ENCODE measurements around the gene CA4. TPM values are rescaled to one million over a fixed set of nuclear protein-coding genes. Genes with fewer than 3 reads are reported as not detected.

CA4 gene
- total and polyA plus RNA-seq, 2 of the 8 experiments (the other 6 are each of a cell fraction or from before 2014, with no cell fraction given): 3.6 to 4.2 TPM

GRCh38 chr17:60130466-60130865, 19.3 kb upstream of the CA4 start:
- no peak overlapping the region for H3K27ac ChIP-seq (ENCODE audit: low read depth, low read length)
- 88% methylated on average over 3 of the region's 3 CpGs; no CpG with 5 or more reads in 1 of the 2 experiments for WGBS, 2 experiments (ENCODE audit: extremely low coverage in 1 of 2, insufficient coverage in 1 of 2, insufficient read length in 1 of 2, insufficient replicate concordance in 2 of 2, low coverage in 1 of 2, low lambda C conversion rate in 2 of 2, missing lambda C conversion rate in 1 of 2)
- TF ChIP-seq USF2 (IDR thresholded peaks at IDR 0.05; ENCODE audit: low read length) (no peak), NRF1 (IDR thresholded peaks at IDR 0.05; ENCODE audit: low read depth, low read length) (no peak), MAX (IDR thresholded peaks at IDR 0.05) (no peak), SIX5 (IDR thresholded peaks at IDR 0.05; ENCODE audit: low read depth, low read length) (no peak), RNF2 (IDR thresholded peaks at IDR 0.05; ENCODE audit: borderline replicate concordance, low read depth, low read length, missing control alignments, poor library complexity, severe bottlenecking) (no peak), SIN3A (conservative IDR thresholded peaks at IDR 0.05 in 1 of 2, IDR thresholded peaks at IDR 0.05 in 1 of 2; ENCODE audit: low read depth in 1 of 2, low read length in 2 of 2) (no peak), GABPA (IDR thresholded peaks at IDR 0.05; ENCODE audit: borderline replicate concordance, insufficient read depth, low read length) (no peak), EGR1 (IDR thresholded peaks at IDR 0.05; ENCODE audit: borderline replicate concordance, low read depth, low read length) (no peak), YY1 (IDR thresholded peaks at IDR 0.05; ENCODE audit: low read depth, low read length) (no peak), KDM4A (IDR thresholded peaks at IDR 0.05; ENCODE audit: low read depth, low read length, severe bottlenecking) (no peak), ASH2L (IDR thresholded peaks at IDR 0.05; ENCODE audit: low read length) (no peak), TAF7 (optimal IDR thresholded peaks at IDR 0.05; ENCODE audit: borderline replicate concordance, low read depth, low read length) (no peak)

More at GRCh38 chr17:60130466-60130865, 19.3 kb upstream of the CA4 start:
- Histone ChIP-seq H2AFZ (ENCODE audit: low read length) (no peak overlapping the region), H3K18ac (ENCODE audit: extremely low read depth, low read length) (no peak overlapping the region), H3K4me1 (replicated peaks in 1 of 4; ENCODE audit: control insufficient read depth in 3 of 4, insufficient read depth in 4 of 4, low read length in 3 of 4) (peaks cover 0 to 6% (median 0%) of the 10 kb centered on the region in 4 experiments; a peak in 4 of 7 replicates), H2BK15ac (ENCODE audit: low read length) (no peak overlapping the region), H3K9me3 (ENCODE audit: insufficient read depth in 2 of 2, low read depth in 1 of 2, low read length in 1 of 2) (no peaks in the 10 kb centered on the region), H2AK5ac (ENCODE audit: low read depth, low read length) (no peak overlapping the region), H2BK12ac (ENCODE audit: low read depth, low read length) (no peak overlapping the region), H3K23me2 (ENCODE audit: low read depth, low read length) (peaks cover 8% of the 10 kb centered on the region; the same call in 1 of the 2 replicates), H3K79me2 (ENCODE audit: control insufficient read depth in 1 of 2, insufficient read depth in 2 of 2, low read length in 2 of 2) (no peaks in the 10 kb centered on the region), H3K4ac (replicated peaks; ENCODE audit: insufficient read length, low read depth, low read length) (no peak overlapping the region), H3K4me2 (ENCODE audit: insufficient read depth in 1 of 2, low read depth in 2 of 2, low read length in 2 of 2) (no peak overlapping the region), H2BK5ac (ENCODE audit: low read depth, low read length) (no peak overlapping the region), H3K27me3 (replicated peaks in 1 of 4; ENCODE audit: control insufficient read depth in 3 of 4, extremely low read depth in 1 of 4, insufficient read depth in 3 of 4, low read length in 3 of 4) (peaks cover 0 to 12% (median 8%) of the 10 kb centered on the region in 4 experiments; a peak in 5 of 7 replicates), H3K9ac (replicated peaks in 1 of 4; ENCODE audit: extremely low read depth in 1 of 4, low read depth in 3 of 4, low read length in 3 of 4) (no peak overlapping the region), H4K91ac (replicated peaks; ENCODE audit: insufficient read length, low read length) (no peak overlapping the region), H4K20me1 (replicated peaks in 1 of 2; ENCODE audit: control insufficient read depth in 1 of 2, insufficient read depth in 2 of 2, low read length in 2 of 2) (peaks cover 0 to 2% of the 10 kb centered on the region in 2 experiments), H4K8ac (ENCODE audit: extremely low read depth, insufficient read depth, low read length) (no peak overlapping the region), H2BK20ac (ENCODE audit: low read length) (no peak overlapping the region), H3K36me3 (ENCODE audit: control insufficient read depth in 2 of 4, insufficient read depth in 4 of 4, low read length in 3 of 4) (no peaks in the 10 kb centered on the region), H3K56ac (replicated peaks; ENCODE audit: insufficient read length, low read depth, low read length) (no peak overlapping the region), H3K4me3 (ENCODE audit: extremely low read depth in 1 of 4, insufficient read depth in 2 of 4, low read depth in 3 of 4, low read length in 4 of 4) (no peak overlapping the region), H3K23ac (ENCODE audit: insufficient read length) (no peak overlapping the region), H3K14ac (ENCODE audit: insufficient read length) (no peak overlapping the region), H3K79me1 (ENCODE audit: low read depth, low read length) (no peaks in the 10 kb centered on the region), H2BK120ac (replicated peaks; ENCODE audit: low read depth, low read length) (no peak overlapping the region), H4K5ac (ENCODE audit: insufficient read length, low read depth, low read length) (no peak overlapping the region)
- DNase-seq (ENCODE audit: low read depth in 1 of 2, low spot score in 2 of 2) (no peak), FAIRE-seq (no peak)
- ChIA-PET CTCF (ENCODE audit: partially characterized antibody) (interaction anchor here (0.6 to 4.1 kb wide), 2 partner anchors 10 to 101 kb away, joined by 3 to 29 read pairs; no protein-coding TSS in a partner anchor), POLR2A (ENCODE audit: partially characterized antibody) (no interaction called here)
